ENCODE measurements around the gene CTSK. TPM values are rescaled to one million over a fixed set of nuclear protein-coding genes. Genes with fewer than 3 reads are reported as not detected.

CTSK gene
- total RNA-seq, 1 experiment from 2014 or later: 4.2 TPM

GRCh38 chr1:150804671-150805070 is 3.4 kb downstream of the CTSK start:
- no peak for TF ChIP-seq CTCF (conservative IDR thresholded peaks at IDR 0.05)
- Histone ChIP-seq H3K9ac (ENCODE audit: extremely low read depth, insufficient read length, low read length) (no peak overlapping the region), H2BK12ac (ENCODE audit: insufficient read length, low read depth, low read length) (no peak overlapping the region), H2BK5ac (ENCODE audit: insufficient read length, low read length) (no peak overlapping the region), H3K23ac (ENCODE audit: insufficient read length, low read depth, low read length) (no peak overlapping the region), H3K18ac (ENCODE audit: insufficient read length, low read depth, low read length) (no peak overlapping the region), H3K79me1 (ENCODE audit: insufficient read depth, low read depth, low read length, poor library complexity, severe bottlenecking) (no peaks in the 10 kb centered on the region), H2AK5ac (ENCODE audit: insufficient read length, low read length) (no peak overlapping the region), H3K4me2 (ENCODE audit: insufficient read depth, insufficient read length, low read length) (no peak overlapping the region), H2BK15ac (ENCODE audit: low read depth, low read length) (no peak overlapping the region), H3K23me2 (ENCODE audit: insufficient read length, low read depth, low read length, poor library complexity, severe bottlenecking) (no peaks in the 10 kb centered on the region), H3K4me1 (ENCODE audit: insufficient read depth, low read length) (peaks cover 13% of the 10 kb centered on the region; the same call in 1 of the 2 replicates), H4K20me1 (ENCODE audit: control insufficient read depth, insufficient read depth, insufficient read length) (no peaks in the 10 kb centered on the region), H4K91ac (ENCODE audit: insufficient read length, low read depth, low read length) (no peak overlapping the region), H3K56ac (ENCODE audit: insufficient read length, low read depth, low read length) (no peak overlapping the region), H2BK120ac (ENCODE audit: low read depth, low read length, poor library complexity, severe bottlenecking) (no peak overlapping the region), H3K27me3 (ENCODE audit: insufficient read depth, low read length) (no peaks in the 10 kb centered on the region), H3K79me2 (ENCODE audit: insufficient read depth, low read length) (no peaks in the 10 kb centered on the region), H3T11ph (ENCODE audit: low read length) (no peak overlapping the region), H2AFZ (ENCODE audit: low read length) (no peak overlapping the region), H3K14ac (ENCODE audit: insufficient read depth, low read length) (no peak overlapping the region), H3K27ac (ENCODE audit: insufficient read length, low read depth, low read length) (no peak overlapping the region), H3K4ac (ENCODE audit: low read depth, low read length) (no peak overlapping the region), H4K8ac (replicated peaks; ENCODE audit: insufficient read length, low read depth, low read length) (no peak overlapping the region), H2BK20ac (ENCODE audit: low read depth, low read length, poor library complexity, severe bottlenecking) (no peak overlapping the region), H3K9me3 (ENCODE audit: control insufficient read depth, low read depth, low read length) (no peaks in the 10 kb centered on the region), H4K5ac (ENCODE audit: insufficient read length, low read depth, low read length) (no peak overlapping the region)
- DNase-seq: no peak
- no peaks in the 10 kb centered on the region for H3K9me3 Mint-ChIP-seq
- no peaks in the 10 kb centered on the region for H3K27me3 Mint-ChIP-seq (ENCODE audit: low read depth)
- no peaks in the 10 kb centered on the region; a peak in 1 of 7 replicates for H3K36me3 Mint-ChIP-seq (ENCODE audit: insufficient read depth in 1 of 3, low read depth in 3 of 3)
- H3K27ac Mint-ChIP-seq: no peak overlapping the region
- H3K4me1 Mint-ChIP-seq: peaks cover 31 to 33% of the 10 kb centered on the region in 2 experiments
- no CpG with 5 or more reads among the region's 3 CpGs for whole genome bisulfite sequencing (ENCODE audit: extremely low coverage, insufficient read length, low lambda C conversion rate)
- H3K4me3 Mint-ChIP-seq: no peak overlapping the region
